ENCODE data around the gene HSH2D. TPM values are rescaled to one million over a fixed set of nuclear protein-coding genes. Genes with fewer than 3 reads are reported as not detected.
"Not testable (repeated sequence)": the region's sequence is repeated elsewhere in the genome, so short reads cannot be mapped to it uniquely, and the experiment has no call there.

HSH2D gene
- total RNA-seq, 1 donor from 2014 or later, result 0.74 TPM

DNA sequence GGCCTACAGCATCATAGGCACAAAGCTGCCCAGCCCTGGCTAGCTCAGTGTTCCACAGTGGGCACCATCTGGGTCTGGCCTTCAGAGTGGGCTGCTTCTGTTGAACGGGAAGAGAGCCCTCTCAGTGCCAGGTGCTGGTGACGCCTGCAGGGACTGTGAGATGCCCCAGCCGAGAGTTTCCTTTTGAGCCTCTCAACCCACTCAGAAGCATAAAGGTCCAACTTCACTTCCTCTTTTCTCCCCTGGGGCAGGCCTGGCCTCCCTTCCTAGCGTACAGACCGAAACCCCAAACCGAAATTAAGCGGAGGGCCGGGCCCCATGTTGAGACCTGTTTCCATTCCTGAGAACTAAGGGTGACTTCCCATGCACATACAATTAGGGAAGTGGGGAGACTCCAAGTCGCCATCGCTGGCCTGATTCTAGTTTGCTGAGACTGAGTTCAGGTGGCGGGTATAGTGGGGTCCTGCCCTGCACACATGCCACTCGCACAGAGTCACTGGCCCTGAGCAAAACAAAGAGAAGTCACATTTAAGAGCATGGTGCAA is 24.9 kb upstream of the HSH2D start:
- peaks cover 4 to 41% of the 10 kb centered on the region in 2 donors for H3K36me3 ChIP-seq
- no peak for DNase-seq (ENCODE audit: extremely low spot score in 2 of 2)
- TF ChIP-seq, protein P1, sequence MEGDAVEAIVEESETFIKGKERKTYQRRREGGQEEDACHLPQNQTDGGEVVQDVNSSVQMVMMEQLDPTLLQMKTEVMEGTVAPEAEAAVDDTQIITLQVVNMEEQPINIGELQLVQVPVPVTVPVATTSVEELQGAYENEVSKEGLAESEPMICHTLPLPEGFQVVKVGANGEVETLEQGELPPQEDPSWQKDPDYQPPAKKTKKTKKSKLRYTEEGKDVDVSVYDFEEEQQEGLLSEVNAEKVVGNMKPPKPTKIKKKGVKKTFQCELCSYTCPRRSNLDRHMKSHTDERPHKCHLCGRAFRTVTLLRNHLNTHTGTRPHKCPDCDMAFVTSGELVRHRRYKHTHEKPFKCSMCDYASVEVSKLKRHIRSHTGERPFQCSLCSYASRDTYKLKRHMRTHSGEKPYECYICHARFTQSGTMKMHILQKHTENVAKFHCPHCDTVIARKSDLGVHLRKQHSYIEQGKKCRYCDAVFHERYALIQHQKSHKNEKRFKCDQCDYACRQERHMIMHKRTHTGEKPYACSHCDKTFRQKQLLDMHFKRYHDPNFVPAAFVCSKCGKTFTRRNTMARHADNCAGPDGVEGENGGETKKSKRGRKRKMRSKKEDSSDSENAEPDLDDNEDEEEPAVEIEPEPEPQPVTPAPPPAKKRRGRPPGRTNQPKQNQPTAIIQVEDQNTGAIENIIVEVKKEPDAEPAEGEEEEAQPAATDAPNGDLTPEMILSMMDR (IDR thresholded peaks at IDR 0.05), result no peak
- TF ChIP-seq POLR2AphosphoS5 (IDR thresholded peaks at IDR 0.05; ENCODE audit: insufficient read depth in 1 of 2, low read depth in 1 of 2), result no peak
- no peak for TF ChIP-seq POLR2A (IDR thresholded peaks at IDR 0.05)
- peaks cover 39% of the 10 kb centered on the region for H3K4me1 ChIP-seq
- H3K9me3 ChIP-seq, result no peaks in the 10 kb centered on the region
- H3K27me3 ChIP-seq, result no peaks in the 10 kb centered on the region
- H3K27ac ChIP-seq, result no peak overlapping the region
- H3K4me3 ChIP-seq, result no peak overlapping the region
- intact Hi-C loops (cut with DNase I), result loop anchor here (10.0 kb wide), 1 partner anchor 66 kb away; the partner anchor contains the start of gene FAM32A

DNA sequence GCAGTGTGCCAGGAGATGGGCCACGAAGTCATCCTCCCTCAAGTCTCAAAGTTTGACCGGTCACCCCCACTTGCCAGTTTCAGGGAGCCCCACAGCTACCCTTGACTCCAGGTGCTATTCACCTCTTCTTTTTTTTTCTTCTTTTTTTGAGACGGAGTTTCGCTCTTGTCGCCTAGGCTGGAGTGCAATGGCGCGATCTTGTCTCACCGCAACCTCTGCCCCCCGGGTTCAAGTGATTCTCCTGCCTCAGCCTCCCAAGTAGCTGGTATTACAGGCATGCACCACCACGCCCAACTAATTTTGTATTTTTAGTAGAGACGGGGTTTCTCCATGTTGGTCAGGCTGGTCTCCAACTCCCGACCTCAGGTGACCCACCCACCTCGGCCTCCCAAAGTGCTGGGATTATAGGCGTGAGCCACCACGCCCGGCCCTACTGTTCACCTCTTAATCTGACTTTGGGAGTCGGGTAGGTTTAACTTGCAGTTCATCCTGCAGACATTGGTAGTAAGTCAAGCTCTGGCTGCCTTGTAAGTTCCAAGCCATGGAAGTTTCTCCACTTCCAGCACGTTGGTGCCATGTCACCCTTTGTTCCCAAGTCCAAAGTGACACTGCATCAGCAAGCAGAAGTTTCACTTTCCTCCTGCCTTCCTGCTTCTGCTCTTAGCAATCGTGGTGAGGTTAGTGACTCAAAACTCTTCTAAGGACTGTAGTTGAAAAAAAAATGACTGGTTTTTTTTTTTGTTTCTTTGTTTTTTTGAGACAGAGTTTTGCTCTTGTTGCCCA is 24.2 kb upstream of the HSH2D start:
- intact Hi-C loops (cut with DNase I), result loop anchor here (10.0 kb wide), 1 partner anchor 66 kb away; the partner anchor contains the start of gene FAM32A
- H3K27me3 ChIP-seq; H3K9me3 ChIP-seq; DNase-seq (ENCODE audit: extremely low spot score in 2 of 2); H3K27ac ChIP-seq; H3K4me3 ChIP-seq: not testable (repeated sequence)
- H3K4me1 ChIP-seq, result peaks cover 32% of the 10 kb centered on the region
- peaks cover 4 to 48% of the 10 kb centered on the region in 2 donors for H3K36me3 ChIP-seq

DNA sequence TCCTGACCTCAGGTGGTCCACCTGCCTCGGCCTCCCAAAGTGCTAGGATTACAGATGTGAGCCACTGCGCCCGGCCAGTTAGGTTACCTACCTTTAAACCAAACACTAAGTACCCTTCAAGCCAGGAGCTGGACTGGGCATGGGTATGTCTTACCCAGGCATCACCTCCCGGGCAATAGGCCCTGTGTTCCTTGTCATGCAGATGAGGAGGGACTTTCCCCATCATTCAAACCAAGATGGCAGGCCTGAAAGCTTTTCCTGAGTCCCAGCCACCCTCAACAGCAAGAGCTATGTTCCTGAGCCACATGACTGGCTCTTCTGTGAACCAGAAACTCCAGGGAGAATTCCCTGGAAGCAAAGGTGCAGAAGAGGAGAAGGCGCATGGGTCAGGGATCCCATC is 22.3 kb upstream of the HSH2D start:
- intact Hi-C loops (cut with DNase I), result no loop called here
- Histone ChIP-seq H3K4me1 (peaks cover 14% of the 10 kb centered on the region), H3K27ac (peak overlapping the region; percentile 18), H3K36me3 (peaks cover 4 to 66% of the 10 kb centered on the region in 2 donors), H3K4me3 (no peak overlapping the region), H3K9me3 (no peaks in the 10 kb centered on the region), H3K27me3 (no peaks in the 10 kb centered on the region)
- TF ChIP-seq POLR2A (IDR thresholded peaks at IDR 0.05), result no peak
- TF ChIP-seq, protein P1 (IDR thresholded peaks at IDR 0.05), result no peak
- TF ChIP-seq POLR2AphosphoS5 (IDR thresholded peaks at IDR 0.05; ENCODE audit: insufficient read depth in 1 of 2, low read depth in 1 of 2), result no peak
- DNase-seq (ENCODE audit: extremely low spot score in 2 of 2), result no peak

DNA sequence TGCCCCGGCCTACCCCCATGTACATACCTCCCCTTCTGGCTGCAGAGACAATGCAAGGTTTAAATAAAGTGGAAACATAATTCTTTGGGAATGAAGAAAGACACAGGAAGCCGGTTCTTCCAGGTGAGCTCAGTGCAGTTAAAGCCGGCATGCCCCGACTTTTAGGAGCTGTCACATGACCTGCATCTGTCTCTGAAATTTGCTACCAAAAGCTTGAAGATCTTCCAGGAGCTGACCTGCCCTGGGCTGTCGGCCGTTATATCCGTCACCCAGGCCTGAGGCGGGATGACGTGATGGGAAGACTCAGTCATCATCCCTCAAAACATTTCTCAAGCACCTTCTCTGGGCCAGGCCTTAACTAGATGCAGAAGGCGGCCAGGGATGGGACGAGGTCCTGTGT is 21.5 kb upstream of the HSH2D start:
- TF ChIP-seq POLR2AphosphoS5 (IDR thresholded peaks at IDR 0.05; ENCODE audit: insufficient read depth in 1 of 2, low read depth in 1 of 2), result peak in 1 of 2 donors; percentile 68
- TF ChIP-seq, protein P1 (IDR thresholded peaks at IDR 0.05), result no peak
- TF ChIP-seq POLR2A (IDR thresholded peaks at IDR 0.05), result no peak
- H3K27ac ChIP-seq, result peak overlapping the region; percentile 40
- no peaks in the 10 kb centered on the region for H3K27me3 ChIP-seq
- intact Hi-C loops (cut with DNase I), result no loop called here
- DNase-seq (ENCODE audit: extremely low spot score in 2 of 2), result no peak
- H3K36me3 ChIP-seq, result peaks cover 4 to 70% of the 10 kb centered on the region in 2 donors
- no peaks in the 10 kb centered on the region for H3K9me3 ChIP-seq
- no peak overlapping the region for H3K4me3 ChIP-seq
- H3K4me1 ChIP-seq, result peaks cover 7% of the 10 kb centered on the region

DNA sequence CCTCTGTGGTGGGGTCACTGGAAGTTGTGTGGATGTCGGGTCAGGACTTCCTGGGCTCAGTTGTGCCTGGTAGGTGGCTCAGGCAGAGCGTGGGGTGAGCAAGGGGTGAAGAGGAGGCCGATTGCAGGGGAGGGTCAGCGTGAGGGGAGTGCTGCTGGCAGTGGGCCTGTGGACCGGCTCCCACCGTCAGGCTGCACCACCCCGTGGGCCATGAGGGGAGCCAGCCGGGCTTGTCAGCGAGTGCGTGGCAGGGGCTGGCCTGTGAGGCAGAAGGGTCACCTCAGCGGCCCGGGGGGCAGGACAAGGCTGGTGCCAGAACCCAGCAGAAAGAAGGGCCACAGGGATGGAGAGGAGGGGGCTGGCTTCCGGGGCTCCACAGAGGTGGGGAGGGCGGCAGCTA is 18.5 kb upstream of the HSH2D start:
- H3K27me3 ChIP-seq, result no peaks in the 10 kb centered on the region
- no peaks in the 10 kb centered on the region for H3K9me3 ChIP-seq
- H3K4me3 ChIP-seq, result no peak overlapping the region
- H3K27ac ChIP-seq, result no peak overlapping the region
- H3K4me1 ChIP-seq, result peaks cover 7% of the 10 kb centered on the region
- DNase-seq (ENCODE audit: extremely low spot score in 2 of 2), result no peak
- TF ChIP-seq POLR2AphosphoS5 (IDR thresholded peaks at IDR 0.05; ENCODE audit: insufficient read depth in 1 of 2, low read depth in 1 of 2), result no peak
- TF ChIP-seq POLR2A (IDR thresholded peaks at IDR 0.05), result no peak
- TF ChIP-seq, protein P1 (IDR thresholded peaks at IDR 0.05), result no peak
- peaks cover 4 to 83% of the 10 kb centered on the region in 2 donors for H3K36me3 ChIP-seq
- intact Hi-C loops (cut with DNase I), result no loop called here
